ENCODE data around the gene KLF4. TPM values are rescaled to one million over a fixed set of nuclear protein-coding genes. Genes with fewer than 3 reads are reported as not detected.

The KLF4 gene
- total and polyA plus RNA-seq, 2 of the 13 experiments (the other 11 are each of a cell fraction or from before 2014, with no cell fraction given): 0.20 to 0.37 TPM

- H3K4me2 ChIP-seq (ENCODE audit: low read depth, low read length): 0 out of 2 replicates have a peak overlapping the region, but pooled peaks have one; percentile 18
- FAIRE-seq (no peak), ATAC-seq (no peak), DNase-seq (ENCODE audit: low spot score) (no peak)
- TF ChIP-seq CEBPG (CRISPR knock-in tag; IDR thresholded peaks at IDR 0.05) (0 out of 2 replicates have a peak, but pooled peaks have one; percentile 19), AHR (CRISPR knock-in tag; IDR thresholded peaks at IDR 0.05) (no peak), ZNF652 (CRISPR knock-in tag; IDR thresholded peaks at IDR 0.05; ENCODE audit: borderline replicate concordance, low read depth) (0 out of 2 replicates have a peak, but pooled peaks have one; percentile 15), FOSL2 (CRISPR knock-in tag; IDR thresholded peaks at IDR 0.05) (0 out of 2 replicates have a peak, but pooled peaks have one; percentile 8), ZNF160 (CRISPR knock-in tag; IDR thresholded peaks at IDR 0.05) (no peak)
- H4K20me1 ChIP-seq (ENCODE audit: insufficient read depth, low read length): no peaks in the 10 kb centered on the region
- no peaks in the 10 kb centered on the region for H3K79me2 ChIP-seq (ENCODE audit: insufficient read depth, low read length)
- peak overlapping the region; percentile 72 for H2AFZ ChIP-seq (ENCODE audit: low read length)
- H3K27ac ChIP-seq (ENCODE audit: extremely low read length, insufficient read depth, low read length): no peak overlapping the region
- no peaks in the 10 kb centered on the region for H3K9me3 ChIP-seq (ENCODE audit: low read length)
- no TSS peak for BruUV-seq (replicated peaks)
- POLR2A ChIA-PET: no interaction called here
- H3K9ac ChIP-seq (ENCODE audit: insufficient read depth, low read depth, low read length): no peak overlapping the region
- CTCF ChIA-PET (ENCODE audit: low intra/inter-chr PET ratio, low total read pairs): no interaction called here
- no peaks in the 10 kb centered on the region for H3K27me3 ChIP-seq (ENCODE audit: control insufficient read depth in 1 of 2, insufficient read depth in 2 of 2, low read length in 2 of 2)
- intact Hi-C loops (cut with micrococcal nuclease; ENCODE audit: unreplicated experiment): loop anchor here (5.0 to 10.0 kb wide), 3 partner anchors 56 to 1332 kb away; no protein-coding TSS in a partner anchor
- no peak overlapping the region for H3K4me3 ChIP-seq (replicated peaks in 1 of 3; ENCODE audit: insufficient read depth in 1 of 3, low read depth in 2 of 3, low read length in 3 of 3)
- WGBS (ENCODE audit: low lambda C conversion rate): 7% methylated on average over 12 of the region's 12 CpGs
- H3K36me3 ChIP-seq (replicated peaks in 1 of 2; ENCODE audit: control insufficient read depth in 1 of 2, insufficient read depth in 2 of 2, low read length in 2 of 2): no peaks in the 10 kb centered on the region
- H3K4me1 ChIP-seq (ENCODE audit: insufficient read depth, low read length): no peaks in the 10 kb centered on the region
- in situ Hi-C loops (cut with HindIII; ENCODE audit: extremely low pct_ligation_motif_present, low pct_unique_long_range_greater_than_20kb): loop anchor here (25.0 kb wide), 2 partner anchors 1082 to 1332 kb away; no protein-coding TSS in a partner anchor
Measured at GRCh38 chr9:107480386-107480789, 9.2 kb downstream of the KLF4 start.

- no peaks in the 10 kb centered on the region for H3K4me1 ChIP-seq (ENCODE audit: insufficient read depth, low read length)
- intact Hi-C loops (cut with micrococcal nuclease; ENCODE audit: unreplicated experiment) (no loop called here), in situ Hi-C loops (cut with HindIII; ENCODE audit: extremely low pct_ligation_motif_present, low pct_unique_long_range_greater_than_20kb) (loop anchor here (10.0 to 25.0 kb wide), 3 partner anchors 796 to 1333 kb away; no protein-coding TSS in a partner anchor)
- H3K79me2 ChIP-seq (ENCODE audit: insufficient read depth, low read length): no peaks in the 10 kb centered on the region
- no TSS peak for BruUV-seq (replicated peaks)
- H4K20me1 ChIP-seq (ENCODE audit: insufficient read depth, low read length): no peaks in the 10 kb centered on the region
- TF ChIP-seq ELF4 (CRISPR knock-in tag; IDR thresholded peaks at IDR 0.05; ENCODE audit: borderline replicate concordance): no peak
- no peak for TF ChIP-seq ZNF691 (CRISPR knock-in tag; IDR thresholded peaks at IDR 0.05; ENCODE audit: borderline replicate concordance, low read depth)
- no peak for TF ChIP-seq RBFOX2 (IDR thresholded peaks at IDR 0.05; ENCODE audit: low read depth, low read length)
- DNase-seq (ENCODE audit: low spot score): no peak
- no peak overlapping the region for H3K27ac ChIP-seq (ENCODE audit: extremely low read length, insufficient read depth, low read length)
- POLR2A ChIA-PET: no interaction called here
- no peaks in the 10 kb centered on the region for H3K27me3 ChIP-seq (ENCODE audit: control insufficient read depth in 1 of 2, insufficient read depth in 2 of 2, low read length in 2 of 2)
- no peak overlapping the region for H3K9ac ChIP-seq (ENCODE audit: insufficient read depth, low read depth, low read length)
- ATAC-seq: no peak
- H3K4me3 ChIP-seq (replicated peaks in 1 of 3; ENCODE audit: insufficient read depth in 1 of 3, low read depth in 2 of 3, low read length in 3 of 3): no peak overlapping the region
- CTCF ChIA-PET (ENCODE audit: low intra/inter-chr PET ratio, low total read pairs): no interaction called here
- WGBS (ENCODE audit: low lambda C conversion rate): 43% methylated on average over 4 of the region's 4 CpGs
- no peak overlapping the region for H2AFZ ChIP-seq (ENCODE audit: low read length)
- H3K4me2 ChIP-seq (ENCODE audit: low read depth, low read length): no peak overlapping the region
- no peaks in the 10 kb centered on the region for H3K9me3 ChIP-seq (ENCODE audit: low read length)
- no peaks in the 10 kb centered on the region for H3K36me3 ChIP-seq (replicated peaks in 1 of 2; ENCODE audit: control insufficient read depth in 1 of 2, insufficient read depth in 2 of 2, low read length in 2 of 2)
- no peak for FAIRE-seq
Measured at GRCh38 chr9:107478805-107479204, 10.8 kb downstream of the KLF4 start.

Measured in HepG2 (cell line).